ENCODE measurements around the gene MBD3L5.

DNA sequence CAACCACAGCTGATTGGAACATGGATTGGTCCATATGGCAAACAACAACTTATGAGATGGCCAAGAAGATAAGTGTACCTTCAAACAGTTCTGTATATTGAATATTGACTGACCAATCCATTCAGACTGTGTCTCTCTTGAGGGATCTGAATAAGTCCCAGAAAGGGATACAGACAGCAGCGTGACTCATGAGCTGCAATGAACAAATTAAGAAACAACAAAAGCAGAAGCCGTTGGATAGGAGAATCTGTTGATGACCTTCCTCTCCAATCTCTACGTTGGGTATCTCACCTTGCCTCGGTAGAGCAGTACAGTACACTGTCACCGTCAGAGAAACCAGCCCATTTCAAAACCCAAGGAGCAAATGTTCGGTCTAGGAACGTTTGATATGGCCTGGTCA lies 30.4 kb upstream of the MBD3L5 start:
- TF ChIP-seq CTCF (IDR thresholded peaks at IDR 0.05; ENCODE audit: low read depth, low read length, missing input control) (no peak), HNF4G (IDR thresholded peaks at IDR 0.05) (no peak), TAF1 (conservative IDR thresholded peaks at IDR 0.05) (no peak), RAD21 (IDR thresholded peaks at IDR 0.05) (no peak), YY1 (IDR thresholded peaks at IDR 0.05) (no peak), JUND (IDR thresholded peaks at IDR 0.05) (no peak), RXRA (IDR thresholded peaks at IDR 0.05) (no peak), NR2F2 (IDR thresholded peaks at IDR 0.05) (no peak), EGR1 (IDR thresholded peaks at IDR 0.05; ENCODE audit: low read depth in 2 of 2) (no peak), SP1 (IDR thresholded peaks at IDR 0.05) (no peak), ATF3 (IDR thresholded peaks at IDR 0.05) (no peak)
- TF ChIP-seq, protein P1, sequence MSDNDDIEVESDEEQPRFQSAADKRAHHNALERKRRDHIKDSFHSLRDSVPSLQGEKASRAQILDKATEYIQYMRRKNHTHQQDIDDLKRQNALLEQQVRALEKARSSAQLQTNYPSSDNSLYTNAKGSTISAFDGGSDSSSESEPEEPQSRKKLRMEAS (IDR thresholded peaks at IDR 0.05), result no peak
- TF ChIP-seq, protein P2, sequence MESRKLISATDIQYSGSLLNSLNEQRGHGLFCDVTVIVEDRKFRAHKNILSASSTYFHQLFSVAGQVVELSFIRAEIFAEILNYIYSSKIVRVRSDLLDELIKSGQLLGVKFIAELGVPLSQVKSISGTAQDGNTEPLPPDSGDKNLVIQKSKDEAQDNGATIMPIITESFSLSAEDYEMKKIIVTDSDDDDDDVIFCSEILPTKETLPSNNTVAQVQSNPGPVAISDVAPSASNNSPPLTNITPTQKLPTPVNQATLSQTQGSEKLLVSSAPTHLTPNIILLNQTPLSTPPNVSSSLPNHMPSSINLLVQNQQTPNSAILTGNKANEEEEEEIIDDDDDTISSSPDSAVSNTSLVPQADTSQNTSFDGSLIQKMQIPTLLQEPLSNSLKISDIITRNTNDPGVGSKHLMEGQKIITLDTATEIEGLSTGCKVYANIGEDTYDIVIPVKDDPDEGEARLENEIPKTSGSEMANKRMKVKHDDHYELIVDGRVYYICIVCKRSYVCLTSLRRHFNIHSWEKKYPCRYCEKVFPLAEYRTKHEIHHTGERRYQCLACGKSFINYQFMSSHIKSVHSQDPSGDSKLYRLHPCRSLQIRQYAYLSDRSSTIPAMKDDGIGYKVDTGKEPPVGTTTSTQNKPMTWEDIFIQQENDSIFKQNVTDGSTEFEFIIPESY (IDR thresholded peaks at IDR 0.05), result no peak
